GM20431 (cell line): Measurements from ENCODE around the gene RNU5B-1.
"Not testable (repeated sequence)": the region's sequence is repeated elsewhere in the genome, so short reads cannot be mapped to it uniquely, and the experiment has no call there.

Source experiments
- in situ Hi-C: fragments of 300-500 bp; cut with MseI, MboI; formaldehyde crosslinking; loops from one replicate; pipeline ENCODE4 v1.15.0; 2020; ENCODE audit warnings: low sequenced_read_pairs; ENCODE audit not compliant: unreplicated experiment

The RNU5B-1 gene

DNA sequence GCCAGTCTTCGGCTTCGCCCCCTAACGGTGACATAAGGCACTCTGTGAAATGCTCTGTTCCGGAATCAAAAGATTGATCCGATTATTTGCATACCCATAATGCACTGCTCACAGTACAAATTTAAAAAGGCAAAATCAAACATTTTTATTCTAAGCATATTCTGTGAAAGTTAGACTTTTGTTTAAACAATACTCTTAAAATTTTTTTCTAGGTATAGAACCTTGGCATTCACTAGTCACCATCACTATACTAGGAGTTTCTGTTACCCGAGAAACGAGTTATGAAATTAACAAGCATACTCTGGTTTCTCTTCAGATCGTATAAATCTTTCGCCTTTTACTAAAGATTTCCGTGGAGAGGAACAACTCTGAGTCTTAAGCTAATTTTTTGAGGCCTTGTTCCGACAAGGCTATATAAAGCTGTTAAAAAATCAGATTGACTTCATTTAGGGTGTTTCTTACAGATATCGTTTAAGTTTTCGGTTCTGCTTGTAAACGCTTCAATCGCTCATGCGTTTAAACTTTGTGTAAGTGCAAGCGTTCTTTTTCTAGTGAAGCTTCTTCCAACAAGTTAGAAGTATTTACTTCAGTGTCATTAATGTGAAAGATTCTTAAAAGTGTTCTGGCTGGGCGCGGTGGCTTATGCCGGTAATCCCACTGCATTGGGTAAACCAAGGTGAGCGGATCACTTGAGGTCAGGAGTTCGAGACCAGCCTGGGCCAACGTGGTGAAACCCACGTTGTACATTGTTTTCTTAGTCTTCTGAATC lies at the start of gene RNU5B-1:
RNU5B-1 (plus strand) TSS at position 297 of the 769 bp plus-strand sequence.
- in situ Hi-C loops, result no loop called here

DNA sequence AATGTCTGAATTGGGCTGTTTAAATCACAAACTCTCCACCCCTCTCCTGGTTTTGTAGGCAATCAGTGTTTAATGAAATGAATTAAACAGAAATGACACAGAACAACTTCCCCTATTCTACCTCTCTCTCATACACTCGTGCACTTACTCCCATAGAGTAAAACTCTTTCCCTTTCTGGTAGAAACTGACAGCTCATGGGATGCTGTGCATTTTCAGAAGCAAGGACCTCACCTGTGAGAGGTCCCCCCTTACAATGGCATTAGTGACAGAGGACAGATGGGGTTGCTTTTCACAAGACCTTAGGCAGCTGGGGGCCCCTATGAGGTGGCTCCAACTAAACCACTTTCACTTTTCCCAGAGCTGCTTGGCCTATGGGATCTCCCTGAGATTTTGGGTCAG lies 49.7 kb upstream of the RNU5B-1 start:
- in situ Hi-C loops, result no loop called here

DNA sequence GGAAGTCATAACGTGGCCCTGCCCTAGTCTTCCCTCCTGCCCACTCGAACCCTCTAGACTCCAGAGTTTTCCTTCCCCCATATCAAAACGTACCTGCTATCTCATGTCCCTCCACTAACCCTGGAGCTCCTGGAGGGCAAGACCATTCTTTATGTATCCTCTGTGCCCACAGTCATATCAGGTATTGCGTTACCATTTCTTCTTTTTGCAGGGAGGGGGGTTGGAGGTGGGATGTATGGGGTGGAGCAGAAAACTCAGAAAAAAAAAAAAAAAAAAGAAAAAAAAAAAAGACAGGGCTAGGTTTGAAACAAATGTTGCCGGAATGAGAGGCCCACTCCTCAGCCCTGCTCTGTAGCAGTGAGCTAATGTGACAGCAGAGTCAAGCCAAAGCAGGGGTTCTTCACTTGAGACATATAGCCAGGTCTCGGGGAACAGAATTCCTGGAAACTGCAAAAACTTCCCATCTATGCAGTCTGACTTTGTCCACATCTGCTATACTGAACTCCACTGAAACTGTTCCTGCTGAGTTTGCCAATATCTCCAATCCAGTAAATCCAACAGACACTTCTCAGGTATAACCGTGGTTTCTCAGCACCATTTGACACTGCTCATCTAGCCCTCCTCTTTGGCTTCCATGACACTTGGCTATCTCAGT lies 48.9 kb upstream of the RNU5B-1 start:
- in situ Hi-C loops, result no loop called here

DNA sequence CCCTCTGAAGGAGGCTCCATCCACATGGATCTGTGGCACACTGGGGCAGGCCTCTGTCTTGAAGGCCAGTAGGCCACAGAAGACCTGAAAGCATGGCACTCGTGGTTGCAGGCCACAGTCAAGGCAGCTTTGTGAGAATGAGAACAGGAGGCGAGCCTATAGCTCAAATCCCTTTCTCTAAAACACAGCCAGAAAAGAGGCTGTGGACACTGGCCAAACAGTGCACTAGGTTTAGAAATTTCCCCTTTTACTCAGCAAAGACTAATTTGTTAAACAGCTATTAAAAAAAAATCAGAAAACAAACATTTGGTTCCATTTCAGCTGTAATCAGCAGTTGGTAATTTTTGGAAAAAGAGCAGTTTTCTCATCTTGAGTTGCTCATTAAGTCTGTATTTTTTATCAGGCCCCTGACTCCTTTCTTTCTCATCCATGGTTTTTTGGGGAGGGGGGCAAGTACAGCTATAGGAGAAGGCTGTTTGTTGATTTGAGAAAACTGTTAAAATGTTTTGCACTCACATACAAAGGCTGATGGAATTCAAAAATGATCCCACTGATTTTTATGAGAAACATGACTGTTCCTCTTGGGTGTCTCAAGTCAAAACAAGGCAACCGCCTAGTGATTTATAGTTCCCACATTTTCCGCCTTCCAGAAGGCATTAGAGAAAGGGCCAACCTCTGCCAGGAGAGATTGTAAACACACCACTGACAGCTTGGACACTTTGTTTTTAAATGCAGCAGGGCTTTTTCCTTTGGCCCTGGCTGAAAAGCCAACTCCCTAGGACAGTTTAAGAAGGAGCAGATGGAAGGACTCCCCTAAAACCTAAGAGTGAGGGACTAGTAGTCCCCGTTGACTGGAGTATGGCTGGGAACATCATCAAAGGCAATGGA lies 45.9 kb upstream of the RNU5B-1 start:
- in situ Hi-C loops, result no loop called here

DNA sequence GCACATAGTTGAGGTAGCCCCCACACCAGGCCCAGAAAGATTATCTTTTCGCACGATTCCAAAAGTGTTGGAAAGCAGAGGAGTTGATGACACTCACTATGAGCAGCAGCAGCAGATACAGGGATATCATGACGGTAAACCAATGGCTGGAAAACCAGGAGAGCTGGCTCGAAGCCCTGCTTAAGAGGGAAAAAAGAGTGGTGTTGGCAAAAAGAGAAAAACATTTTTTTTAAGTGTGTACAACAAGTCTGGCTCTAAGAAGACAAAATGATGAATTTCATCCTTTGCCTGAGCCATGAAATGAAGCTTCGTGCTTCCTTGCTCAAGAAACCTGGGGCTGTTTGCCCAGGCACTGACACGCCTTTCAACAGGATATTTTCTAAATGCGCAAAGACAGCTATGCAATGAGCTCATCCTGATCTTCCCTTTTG lies 45.1 kb upstream of the RNU5B-1 start:
- in situ Hi-C loops, result no loop called here

DNA sequence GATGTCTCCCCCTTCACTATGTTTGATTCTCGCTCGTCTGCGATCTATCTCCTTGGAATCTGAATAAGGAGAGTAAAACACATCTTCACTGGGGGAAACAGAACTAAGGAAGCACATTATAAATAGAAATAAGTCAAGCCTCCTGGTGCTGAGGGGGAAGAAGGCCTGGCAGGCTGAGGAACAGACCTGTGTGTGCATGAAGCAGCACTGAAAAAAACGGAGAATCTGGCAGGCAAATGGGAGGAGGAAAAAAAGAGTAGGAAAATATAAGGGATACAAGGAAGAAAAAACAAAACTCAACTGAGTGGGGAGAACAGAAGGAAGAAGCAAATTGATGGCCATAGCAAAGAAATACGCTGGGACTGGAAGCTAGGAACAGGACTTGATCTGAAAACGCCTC lies 43.5 kb upstream of the RNU5B-1 start:
- in situ Hi-C loops, result no loop called here

DNA sequence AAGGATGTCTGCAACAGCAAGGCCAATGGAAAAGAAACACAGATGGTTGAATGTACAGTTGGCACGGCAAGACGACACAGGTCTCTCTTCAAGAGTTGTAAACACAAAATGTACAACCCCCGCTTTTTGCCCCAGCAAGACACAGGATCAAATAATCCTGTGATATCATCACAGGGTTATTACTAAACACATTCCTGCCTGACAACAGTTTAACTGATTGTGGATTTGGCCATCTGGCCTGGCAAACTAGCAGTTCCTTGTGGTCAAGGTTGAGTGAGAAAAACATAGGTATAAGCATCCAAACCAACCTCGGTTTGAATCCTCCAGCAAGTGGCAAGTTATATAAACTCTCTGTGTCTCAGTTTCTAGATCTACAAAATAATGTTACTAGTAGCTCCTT lies 41.2 kb upstream of the RNU5B-1 start:
- in situ Hi-C loops, result no loop called here

DNA sequence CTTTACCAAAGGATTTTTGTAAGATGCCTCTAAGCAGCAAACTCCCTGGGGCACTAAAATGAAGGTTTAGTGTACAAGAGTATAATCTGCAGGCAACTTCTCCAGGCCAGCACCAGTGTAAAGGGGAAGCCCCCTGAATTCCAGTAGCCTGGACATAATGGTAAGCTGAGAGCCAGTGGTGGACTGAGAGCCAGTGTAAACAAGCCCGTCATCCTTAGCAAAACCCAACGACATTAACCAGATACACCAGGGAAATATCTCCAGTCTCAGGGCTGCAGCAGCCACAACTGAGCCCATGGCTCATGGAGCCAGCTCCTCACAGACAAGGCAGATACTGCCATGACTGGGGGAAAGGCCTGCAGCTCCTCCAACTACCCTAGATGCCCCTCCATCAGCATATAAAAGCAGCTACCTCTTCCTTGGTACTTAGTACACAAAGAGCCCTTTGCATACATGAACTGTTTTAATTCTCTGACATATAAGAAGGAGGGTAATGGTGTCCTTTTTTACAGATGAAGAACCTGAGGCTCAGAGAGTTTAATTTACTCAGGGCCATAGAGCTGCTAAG lies 39.5 kb upstream of the RNU5B-1 start:
- in situ Hi-C loops, result no loop called here

DNA sequence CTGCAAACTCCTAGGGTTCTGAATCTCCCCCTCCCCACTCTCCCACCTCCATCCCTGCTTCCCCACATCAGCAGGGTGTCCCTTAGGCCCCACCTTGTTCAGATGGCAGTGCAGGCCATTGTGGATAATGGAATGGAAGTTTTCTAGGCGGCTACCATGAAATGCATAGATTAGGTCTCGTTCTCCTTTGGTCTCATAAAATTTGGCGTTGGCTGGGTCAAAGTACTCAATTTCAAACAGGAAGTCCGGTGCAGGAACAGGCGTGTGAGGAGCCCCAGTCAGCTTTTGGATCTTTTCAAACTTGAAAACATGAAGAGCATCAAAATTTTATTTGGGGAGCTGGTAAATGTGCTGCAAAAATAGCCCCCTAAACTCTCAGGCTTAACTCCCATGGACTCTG lies 38.0 kb upstream of the RNU5B-1 start:
- in situ Hi-C loops, result no loop called here

DNA sequence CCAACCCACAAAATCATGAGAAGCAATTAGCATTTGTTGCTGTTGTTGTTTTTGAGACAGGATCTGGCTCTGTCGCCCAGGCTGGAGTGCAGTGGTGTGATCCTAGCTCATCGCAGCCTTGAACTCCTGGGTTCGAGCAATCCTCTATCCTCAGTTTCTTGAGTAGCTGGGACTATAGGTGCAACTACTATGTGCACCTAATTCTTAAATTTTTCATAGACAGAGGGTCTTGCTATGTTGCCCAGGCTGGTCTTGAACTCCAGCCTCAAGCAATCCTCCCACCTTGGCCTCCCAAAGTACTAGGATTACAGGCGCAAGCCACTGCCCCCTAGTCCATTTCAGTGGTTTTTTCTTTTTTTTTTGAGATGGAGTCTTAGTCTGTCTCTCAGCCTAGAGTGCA lies 36.1 kb upstream of the RNU5B-1 start:
- in situ Hi-C loops, result no loop called here

DNA sequence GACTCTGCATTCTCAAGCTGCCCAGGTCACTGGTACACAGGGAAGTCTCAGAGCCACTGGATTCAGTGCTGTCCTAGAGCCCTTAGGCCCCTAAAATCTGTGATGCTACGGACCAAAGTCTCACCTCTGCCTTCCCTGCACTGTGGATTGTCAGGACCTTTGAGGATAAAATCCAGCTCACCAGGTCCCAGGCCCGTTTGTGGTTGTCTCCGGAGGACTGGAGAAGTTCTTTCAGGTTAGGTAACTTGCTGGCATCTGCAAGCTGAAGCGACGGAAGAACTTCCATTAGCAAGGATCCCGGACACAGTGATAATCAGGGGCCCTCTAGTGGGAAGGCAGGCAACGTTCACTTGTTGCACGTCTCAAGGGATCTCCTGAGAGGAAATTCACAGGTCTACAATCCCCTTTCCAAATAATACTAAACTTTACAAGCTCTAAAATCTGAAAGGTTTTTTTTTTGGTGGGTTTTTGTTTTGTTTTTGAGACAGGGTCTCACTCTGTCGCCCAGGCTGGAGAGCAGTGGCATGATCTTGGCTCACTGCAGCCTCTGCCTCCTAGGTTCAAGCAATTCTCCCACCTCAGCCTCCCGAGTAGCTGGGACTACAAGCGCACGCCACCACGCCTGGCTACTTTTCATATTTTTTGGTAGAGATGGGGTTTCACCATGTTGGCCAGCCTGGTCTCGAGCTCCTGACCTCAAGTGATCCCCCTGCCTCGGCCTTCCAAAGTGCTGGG lies 33.5 kb upstream of the RNU5B-1 start:
- in situ Hi-C loops, result not testable (repeated sequence)

DNA sequence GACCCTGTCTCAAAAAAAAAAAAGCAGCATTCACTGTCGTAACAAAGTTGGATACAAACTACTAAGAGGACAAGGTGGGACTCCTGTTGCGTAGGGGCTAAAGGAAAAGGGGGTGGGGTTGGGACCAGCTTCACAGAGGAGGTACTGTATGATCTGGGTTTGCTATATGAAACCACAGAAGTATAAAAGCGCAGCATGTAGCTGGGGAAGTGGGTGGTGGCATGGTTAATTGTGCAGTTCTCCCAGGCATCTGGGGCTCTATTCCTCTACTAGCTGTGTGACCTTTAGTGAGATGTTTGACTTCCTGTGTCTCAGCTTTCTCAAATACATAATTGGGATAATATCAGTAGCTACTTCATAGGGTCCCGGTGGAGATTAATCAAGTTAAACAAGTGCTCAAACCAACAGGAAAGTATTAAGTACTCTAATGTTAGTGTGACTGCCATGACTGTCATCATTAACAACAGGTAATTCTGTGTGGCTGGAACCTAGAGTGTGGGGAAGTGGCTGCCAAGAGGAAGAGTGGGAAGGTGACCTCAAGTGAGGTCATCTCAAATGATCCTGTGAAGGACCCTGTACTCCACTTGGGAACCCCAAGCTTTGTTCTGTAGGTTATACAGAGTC lies 29.3 kb upstream of the RNU5B-1 start:
- in situ Hi-C loops, result loop anchor here (25.0 kb wide), 1 partner anchor 238 kb away; the partner anchor contains the start of genes MTFMT and SLC51B

DNA sequence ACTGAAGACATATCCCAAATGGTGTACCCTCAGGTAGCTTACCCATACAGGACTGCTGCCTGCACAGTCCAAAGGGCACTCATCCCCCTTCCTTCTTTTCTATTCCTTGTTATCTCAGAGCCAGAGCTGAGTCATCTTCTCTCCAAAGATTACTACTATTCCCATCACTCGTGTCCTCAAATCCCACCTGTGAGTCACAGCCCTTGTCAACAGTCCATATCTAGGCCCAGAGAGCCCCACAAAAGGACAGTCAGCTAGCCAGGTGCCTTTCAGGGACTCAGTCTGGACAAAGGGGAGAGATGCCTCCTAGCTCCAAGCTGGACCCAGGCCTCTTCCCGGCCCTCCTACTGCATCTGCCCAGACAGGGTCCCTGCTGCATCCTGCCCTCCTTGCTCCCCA lies 28.8 kb upstream of the RNU5B-1 start:
- in situ Hi-C loops, result loop anchor here (25.0 kb wide), 1 partner anchor 238 kb away; the partner anchor contains the start of genes MTFMT and SLC51B

DNA sequence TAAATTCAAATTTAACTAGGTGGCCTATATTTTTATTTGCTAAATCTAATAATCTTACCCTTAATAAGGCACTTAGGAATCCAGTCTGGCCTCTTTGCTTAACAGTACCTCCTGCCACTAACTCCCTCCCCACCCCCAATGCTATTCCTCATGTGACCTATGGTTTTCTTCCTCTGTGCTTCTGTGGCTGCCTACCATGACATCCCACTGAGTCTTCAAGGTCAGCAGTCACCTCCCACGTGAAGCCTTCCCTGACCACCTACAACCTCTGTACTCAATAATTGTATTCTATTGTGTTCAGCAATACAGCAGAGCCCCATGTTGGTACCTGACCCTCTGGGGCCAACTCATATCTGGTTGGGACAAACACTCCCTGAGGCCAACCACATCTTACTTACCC lies 27.5 kb upstream of the RNU5B-1 start:
- in situ Hi-C loops, result loop anchor here (25.0 kb wide), 1 partner anchor 240 kb away; the partner anchor contains the start of genes MTFMT and SLC51B

DNA sequence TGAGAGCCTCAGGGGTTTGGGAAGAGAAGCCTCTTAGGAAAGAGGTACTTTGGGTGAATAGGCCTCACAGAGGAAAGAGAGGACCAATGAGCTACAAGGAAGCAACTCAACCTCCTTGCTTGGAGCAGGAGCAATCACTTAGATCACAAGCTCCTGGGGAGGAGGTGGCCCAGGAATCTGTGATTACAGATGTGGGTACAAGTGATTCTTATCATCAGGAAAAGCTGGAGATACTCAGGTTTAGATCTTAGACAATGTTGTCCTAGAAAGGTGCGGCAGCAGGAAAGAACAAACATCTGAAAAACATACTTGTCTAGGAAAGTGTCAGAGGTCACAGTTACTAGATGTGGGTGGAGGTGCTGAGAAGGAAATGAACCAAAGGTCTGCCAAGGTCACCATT lies 26.0 kb upstream of the RNU5B-1 start:
- in situ Hi-C loops, result loop anchor here (25.0 kb wide), 1 partner anchor 241 kb away; the partner anchor contains the start of genes MTFMT and SLC51B

DNA sequence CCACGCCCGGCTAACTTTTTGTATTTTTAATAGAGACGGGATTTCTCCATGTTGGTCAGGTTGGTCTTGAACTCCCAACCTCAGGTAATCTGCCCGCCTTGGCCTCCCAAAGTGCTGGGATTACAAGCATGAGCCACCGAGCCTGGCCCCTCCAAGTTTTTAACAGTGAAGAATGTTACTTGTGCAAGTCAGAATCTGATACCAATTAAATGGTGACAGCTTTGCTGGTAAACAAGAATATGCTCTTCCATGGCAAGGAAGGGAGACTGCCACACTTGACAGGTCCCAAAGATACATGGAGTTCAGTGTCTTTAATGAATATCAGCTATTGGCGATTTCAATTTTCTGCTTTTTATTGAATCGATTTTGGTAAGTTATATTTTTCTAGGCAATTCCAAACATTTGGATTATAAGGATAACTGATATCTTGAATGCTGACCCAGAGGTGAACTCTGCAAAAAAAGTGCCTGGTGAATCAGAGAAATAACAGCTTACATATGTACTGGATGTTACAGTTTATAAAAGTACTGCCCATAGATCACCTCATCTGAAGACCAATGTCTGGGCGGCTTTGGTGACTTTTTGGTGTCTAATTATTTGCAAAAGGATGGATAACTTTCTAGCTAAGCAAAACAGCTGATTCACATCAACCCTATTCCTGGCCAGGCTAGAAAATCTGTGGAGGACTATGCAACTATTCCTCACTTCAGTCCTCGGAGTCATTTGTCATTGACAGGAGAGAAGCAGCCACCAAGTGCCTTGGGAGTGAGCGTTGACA lies 19.0 kb upstream of the RNU5B-1 start:
- in situ Hi-C loops, result loop anchor here (10.0 to 25.0 kb wide), 2 partner anchors 101 to 248 kb away; partner anchors contain the start of genes CLPX, MTFMT and SLC51B

DNA sequence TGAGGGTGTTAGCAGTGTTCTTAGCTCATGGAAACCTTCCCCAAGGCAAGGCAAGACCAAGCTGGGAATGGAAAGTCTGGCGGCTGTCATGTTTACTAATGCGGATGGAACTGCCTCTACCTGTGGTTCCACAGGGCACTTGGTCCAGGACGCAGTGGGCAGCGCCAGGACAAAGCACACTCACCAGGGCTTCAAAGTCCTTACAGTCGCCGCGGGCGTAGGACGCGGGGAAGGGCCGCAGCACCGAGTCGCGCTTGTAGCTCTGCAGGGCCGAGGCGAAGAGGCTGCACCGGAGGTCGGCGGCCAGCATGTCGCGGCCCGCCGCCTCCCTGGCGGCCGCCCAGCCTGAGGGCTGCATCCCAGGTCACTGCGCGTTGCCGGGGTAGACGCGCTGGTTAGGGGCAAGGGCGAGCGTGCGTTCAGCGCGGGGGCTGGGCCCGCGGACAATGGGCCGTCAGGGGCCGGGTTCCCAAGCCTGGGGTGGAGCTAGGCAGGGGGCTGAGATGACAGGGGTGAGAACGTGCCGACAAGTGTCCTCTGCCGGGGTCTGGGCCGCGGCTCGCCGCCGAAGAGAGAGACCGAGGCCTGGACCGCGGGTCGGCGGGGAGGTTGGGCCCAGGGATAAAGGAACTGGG lies 18.3 kb upstream of the RNU5B-1 start:
- in situ Hi-C loops, result loop anchor here (10.0 to 25.0 kb wide), 2 partner anchors 101 to 249 kb away; partner anchors contain the start of genes CLPX, MTFMT and SLC51B
